ENCODE measurements around the gene TRAF7. TPM values are rescaled to one million over a fixed set of nuclear protein-coding genes. Genes with fewer than 3 reads are reported as not detected.

The TRAF7 gene
- total and polyA plus RNA-seq, 2 of the 8 experiments (the other 6 are each of a cell fraction or from before 2014, with no cell fraction given), result 96.8 to 148 TPM

- H2BK12ac ChIP-seq (ENCODE audit: low read depth, low read length), result no peak overlapping the region
- peak overlapping the region; percentile 31 for H4K5ac ChIP-seq (ENCODE audit: insufficient read length, low read depth, low read length)
- peak overlapping the region; percentile 94 to 97 for H3K4me2 ChIP-seq (ENCODE audit: insufficient read depth in 1 of 2, low read depth in 2 of 2, low read length in 2 of 2)
- H3K4me1 ChIP-seq (replicated peaks in 1 of 4; ENCODE audit: control insufficient read depth in 3 of 4, insufficient read depth in 4 of 4, low read length in 3 of 4), result peaks cover 3 to 49% (median 36%) of the 10 kb centered on the region in 4 experiments
- ChIA-PET POLR2A (ENCODE audit: partially characterized antibody) (interaction anchor here (0.8 to 15.0 kb wide), 35 partner anchors 10 to 378 kb away, joined by 3 to 312 read pairs (median 4); partner anchors contain the start of genes BRICD5, CEMP1, ECI1 and MLST8), CTCF (ENCODE audit: partially characterized antibody) (interaction anchor here (0.6 to 4.4 kb wide), 13 partner anchors 9 to 1436 kb away, joined by 3 to 24 read pairs (median 3); no protein-coding TSS in a partner anchor)
- H4K8ac ChIP-seq (ENCODE audit: extremely low read depth, insufficient read depth, low read length), result peak overlapping the region; percentile 66
- H3K4me3 ChIP-seq (ENCODE audit: extremely low read depth in 1 of 4, insufficient read depth in 2 of 4, low read depth in 3 of 4, low read length in 4 of 4), result peak overlapping the region; percentile 85 to 99 (median 95)
- 37% methylated on average over 25 of the region's 25 CpGs; no CpG with 5 or more reads in 1 of the 2 experiments for WGBS, 2 experiments (ENCODE audit: extremely low coverage in 1 of 2, insufficient coverage in 1 of 2, insufficient read length in 1 of 2, insufficient replicate concordance in 2 of 2, low coverage in 1 of 2, low lambda C conversion rate in 2 of 2, missing lambda C conversion rate in 1 of 2)
- H2AFZ ChIP-seq (ENCODE audit: low read length), result no peak overlapping the region
- H4K91ac ChIP-seq (replicated peaks; ENCODE audit: insufficient read length, low read length), result peak overlapping the region; percentile 35
- H3K36me3 ChIP-seq (ENCODE audit: control insufficient read depth in 2 of 4, insufficient read depth in 4 of 4, low read length in 3 of 4), result peaks cover 5 to 35% (median 13%) of the 10 kb centered on the region in 4 experiments; a peak in 7 of 8 replicates
- no peak overlapping the region for H2BK120ac ChIP-seq (replicated peaks; ENCODE audit: low read depth, low read length)
- H2BK20ac ChIP-seq (ENCODE audit: low read length), result no peak overlapping the region
- peak overlapping the region; percentile 62 for H3K27ac ChIP-seq (ENCODE audit: low read depth, low read length)
- H3K9ac ChIP-seq (replicated peaks in 1 of 4; ENCODE audit: extremely low read depth in 1 of 4, low read depth in 3 of 4, low read length in 3 of 4), result peak overlapping the region; percentile 70 to 97 (median 93); a peak in 6 of 7 replicates
- H2AK5ac ChIP-seq (ENCODE audit: low read depth, low read length), result no peak overlapping the region
- H3K18ac ChIP-seq (ENCODE audit: extremely low read depth, low read length), result peak overlapping the region; percentile 88
- no peak for DNase-seq (ENCODE audit: low read depth in 1 of 2, low spot score in 2 of 2)
- H3K56ac ChIP-seq (replicated peaks; ENCODE audit: insufficient read length, low read depth, low read length), result peak overlapping the region; percentile 56
- no peak for FAIRE-seq
- peaks cover 8% of the 10 kb centered on the region; the same call in 1 of the 2 replicates for H3K79me1 ChIP-seq (ENCODE audit: low read depth, low read length)
- no peak overlapping the region for H3K23ac ChIP-seq (ENCODE audit: insufficient read length)
- H3K4ac ChIP-seq (replicated peaks; ENCODE audit: insufficient read length, low read depth, low read length), result peak overlapping the region; percentile 4
- H4K20me1 ChIP-seq (replicated peaks in 1 of 2; ENCODE audit: control insufficient read depth in 1 of 2, insufficient read depth in 2 of 2, low read length in 2 of 2), result peaks cover 19 to 57% of the 10 kb centered on the region in 2 experiments
- H3K23me2 ChIP-seq (ENCODE audit: low read depth, low read length), result peaks cover 38% of the 10 kb centered on the region; the same call in 1 of the 2 replicates
- no peak overlapping the region for H3K14ac ChIP-seq (ENCODE audit: insufficient read length)
- H3K9me3 ChIP-seq (ENCODE audit: insufficient read depth in 2 of 2, low read depth in 1 of 2, low read length in 1 of 2), result no peaks in the 10 kb centered on the region
- H3K27me3 ChIP-seq (replicated peaks in 1 of 4; ENCODE audit: control insufficient read depth in 3 of 4, extremely low read depth in 1 of 4, insufficient read depth in 3 of 4, low read length in 3 of 4), result no peaks in the 10 kb centered on the region
- TF ChIP-seq TAF7 (optimal IDR thresholded peaks at IDR 0.05; ENCODE audit: borderline replicate concordance, low read depth, low read length), result peak; percentile 58
- TF ChIP-seq TAF1 (IDR thresholded peaks at IDR 0.05; ENCODE audit: low read depth, low read length), result 0 out of 2 replicates have a peak, but pooled peaks have one; percentile 12
- TF ChIP-seq POLR2AphosphoS5 (IDR thresholded peaks at IDR 0.05; ENCODE audit: low read depth, low read length), result peak; percentile 97
- no peak for TF ChIP-seq SIRT6 (IDR thresholded peaks at IDR 0.05; ENCODE audit: low read length)
- peak; percentile 17; the same call in 1 of the 2 replicates for TF ChIP-seq MAX (IDR thresholded peaks at IDR 0.05)
- TF ChIP-seq PHF8 (conservative IDR thresholded peaks at IDR 0.05; ENCODE audit: low read depth, low read length), result no peak
- TF ChIP-seq EGR1 (IDR thresholded peaks at IDR 0.05; ENCODE audit: borderline replicate concordance, low read depth, low read length), result no peak
- peak in 1 of 2 experiments; percentile 93; a peak in 2 of 3 replicates for TF ChIP-seq POLR2A (IDR thresholded peaks at IDR 0.05; ENCODE audit: control extremely low read depth in 1 of 2, low read depth in 2 of 2, low read length in 2 of 2)
- H2BK5ac ChIP-seq (ENCODE audit: low read depth, low read length), result peak overlapping the region; percentile 87
- no peak overlapping the region for H2BK15ac ChIP-seq (ENCODE audit: low read length)
- H3K79me2 ChIP-seq (ENCODE audit: control insufficient read depth in 1 of 2, insufficient read depth in 2 of 2, low read length in 2 of 2), result peaks cover 25 to 51% of the 10 kb centered on the region in 2 experiments
Observed at GRCh38 chr16:2152695-2153506, 2.7 kb upstream of the TRAF7 start.
